NCI-H1417 treated with DMSO at 0.1 percent for 48 hours (cell line): Measurements from ENCODE around the gene RTP5.

Source experiments
- DNase-seq: peaks from one replicate; lab custom pipeline; 2025; lab: John Stamatoyannopoulos, UW

The RTP5 gene

DNA sequence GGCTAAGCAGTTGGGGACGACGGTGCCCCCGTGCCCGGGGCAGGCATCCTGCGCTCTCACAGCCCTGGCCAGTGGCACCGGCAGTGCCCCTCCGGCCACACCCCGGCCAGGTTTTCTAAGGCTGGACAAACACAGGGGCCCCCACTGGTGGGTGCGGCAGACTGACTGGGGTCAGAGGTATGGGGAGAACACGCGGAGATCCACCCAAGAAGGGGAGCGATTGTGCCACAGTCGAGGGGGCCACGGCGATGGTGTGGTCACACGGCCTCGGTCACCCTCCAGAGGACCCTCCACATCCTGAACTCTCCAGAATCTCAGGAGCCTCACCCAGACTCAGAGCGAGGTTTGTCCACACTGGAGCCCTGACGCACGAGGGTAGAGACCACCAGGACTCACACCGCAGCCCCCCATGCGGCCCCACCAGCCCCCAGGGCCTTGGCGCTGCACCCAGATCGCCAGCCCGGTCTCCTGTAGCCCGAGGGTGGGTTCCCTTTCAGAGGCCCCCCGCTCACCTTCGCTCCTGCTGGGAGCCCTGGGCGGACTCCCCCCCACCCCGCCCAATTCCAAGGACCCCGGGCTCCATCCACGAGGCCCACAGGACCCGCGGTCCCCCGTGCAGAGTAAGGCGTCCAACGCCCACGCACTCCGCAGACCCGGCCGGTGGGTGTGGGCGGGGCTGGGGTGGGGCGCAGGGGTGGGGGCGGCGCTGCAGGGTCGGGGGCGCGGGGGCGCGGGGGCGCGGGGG is 26.0 kb upstream of the RTP5 start:
- no peak for DNase-seq

DNA sequence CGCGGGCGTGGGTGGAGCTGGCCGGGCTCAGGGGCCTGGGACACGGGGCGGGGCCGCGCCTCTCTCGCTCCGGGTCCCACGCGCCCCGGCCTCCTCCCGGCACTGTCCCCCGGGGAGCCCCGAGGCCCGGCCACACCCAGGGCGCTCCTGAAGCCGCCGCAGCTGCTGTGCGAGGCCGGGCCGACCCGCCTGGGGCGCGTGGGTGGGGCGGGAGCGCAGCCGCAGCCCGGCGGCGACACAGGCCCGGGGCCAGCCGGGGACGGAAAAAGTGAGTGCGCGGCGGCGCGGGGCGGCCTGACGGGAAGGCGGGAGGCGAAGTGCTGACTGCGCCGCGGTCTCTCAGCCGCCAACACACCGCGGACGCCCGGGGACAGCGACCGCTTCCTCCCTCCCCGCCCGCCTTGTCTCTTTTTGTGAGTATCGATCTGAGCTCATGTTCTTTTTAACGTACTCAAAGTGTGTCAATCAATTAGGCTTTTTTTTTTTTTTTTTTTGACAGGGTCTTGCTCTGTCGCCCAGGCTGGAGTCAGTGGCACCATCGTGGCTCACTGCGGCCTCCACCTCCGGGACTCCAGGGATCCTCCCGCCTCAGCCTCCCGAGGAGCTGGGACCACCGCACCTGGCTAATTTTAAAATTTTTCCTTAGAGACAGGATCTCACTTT is 25.3 kb upstream of the RTP5 start:
- DNase-seq = no peak

DNA sequence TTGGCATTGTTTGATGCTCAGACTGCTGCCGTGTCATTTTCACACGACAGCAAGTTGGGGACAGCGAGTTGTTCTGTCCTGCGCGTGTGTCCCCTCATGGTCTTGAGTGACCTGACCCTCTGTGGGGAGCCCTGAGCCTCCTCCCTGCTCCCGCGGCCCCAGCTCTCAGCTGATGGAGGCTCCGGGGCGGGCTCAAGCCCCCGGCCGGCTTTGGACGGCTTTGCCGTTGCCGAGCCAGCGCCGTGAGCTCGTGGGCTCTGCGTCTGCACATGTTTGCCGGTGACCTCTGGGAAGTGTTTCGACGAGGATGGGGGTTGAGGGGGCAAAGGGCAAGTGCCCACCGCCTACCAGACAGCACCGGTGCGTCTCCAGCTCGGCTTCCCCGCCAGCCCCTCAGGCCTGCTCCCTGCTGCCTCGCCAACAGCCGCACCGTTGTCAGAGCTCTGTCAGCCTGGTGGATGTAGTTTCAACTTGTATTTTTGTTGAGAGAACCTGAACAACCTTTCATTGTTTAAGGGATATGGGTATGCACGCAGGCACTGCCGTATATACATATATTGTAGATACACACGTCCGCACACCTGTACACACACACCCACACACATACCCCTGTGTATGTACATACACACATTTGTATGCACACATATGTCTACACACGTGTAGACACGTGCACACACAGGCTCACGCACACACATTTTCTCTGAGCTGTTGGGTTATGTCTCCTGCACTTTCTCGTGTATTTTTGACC is 24.5 kb upstream of the RTP5 start:
- DNase-seq = no peak

- no peak for DNase-seq
These were observed 23.1 kb upstream of the RTP5 start for GRCh38 chr2:241846406-241846805.

GRCh38 chr2:241848761-241849615 is 20.5 kb upstream of the RTP5 start:
- DNase-seq = no peak

- DNase-seq = no peak
These were observed 19.6 kb upstream of the RTP5 start for GRCh38 chr2:241849616-241850543.

GRCh38 chr2:241850544-241851324 is 18.8 kb upstream of the RTP5 start:
- DNase-seq = no peak

GRCh38 chr2:241851325-241852115 is 18.0 kb upstream of the RTP5 start:
- no peak for DNase-seq

GRCh38 chr2:241852116-241852980 is 17.2 kb upstream of the RTP5 start:
- DNase-seq = no peak

- DNase-seq = no peak
These were observed 16.4 kb upstream of the RTP5 start for GRCh38 chr2:241852981-241853631.

DNA sequence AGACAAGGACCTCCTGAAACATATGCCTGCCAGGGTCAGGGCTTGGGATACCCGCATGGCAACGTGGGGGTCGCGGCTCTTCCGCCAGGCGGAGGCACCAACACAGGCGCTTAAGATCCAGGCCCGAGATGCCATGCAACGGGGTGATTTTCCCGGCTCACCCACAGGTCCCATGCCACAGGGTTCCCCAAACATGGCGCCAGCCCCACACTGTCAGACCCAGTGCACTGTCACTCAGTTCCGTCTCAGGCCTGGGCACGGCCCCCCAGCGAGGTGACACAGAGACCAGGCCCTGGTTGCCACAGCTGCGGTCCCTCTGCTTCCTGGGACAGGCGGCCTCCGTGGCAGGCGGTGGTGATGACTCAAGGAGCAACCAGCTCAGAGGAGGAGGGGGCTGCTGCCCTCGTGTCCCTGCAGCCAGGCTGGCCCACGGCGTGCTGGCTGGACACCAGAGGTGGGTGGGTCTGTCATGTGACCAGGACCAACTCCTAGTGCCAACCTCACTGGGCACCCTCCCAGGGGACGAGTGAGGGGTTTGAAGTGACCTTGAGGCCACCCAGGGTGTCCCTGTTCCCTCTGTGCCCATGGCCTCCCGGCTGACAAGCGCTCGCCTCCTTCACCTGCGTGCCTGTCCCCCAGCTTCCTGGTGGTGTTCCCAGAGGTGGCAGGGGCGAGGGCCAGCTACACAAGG is 15.7 kb upstream of the RTP5 start:
- DNase-seq = no peak

GRCh38 chr2:241854342-241855244 is 14.9 kb upstream of the RTP5 start:
- no peak for DNase-seq

GRCh38 chr2:241855245-241855887 is 14.2 kb upstream of the RTP5 start:
- DNase-seq = no peak

DNA sequence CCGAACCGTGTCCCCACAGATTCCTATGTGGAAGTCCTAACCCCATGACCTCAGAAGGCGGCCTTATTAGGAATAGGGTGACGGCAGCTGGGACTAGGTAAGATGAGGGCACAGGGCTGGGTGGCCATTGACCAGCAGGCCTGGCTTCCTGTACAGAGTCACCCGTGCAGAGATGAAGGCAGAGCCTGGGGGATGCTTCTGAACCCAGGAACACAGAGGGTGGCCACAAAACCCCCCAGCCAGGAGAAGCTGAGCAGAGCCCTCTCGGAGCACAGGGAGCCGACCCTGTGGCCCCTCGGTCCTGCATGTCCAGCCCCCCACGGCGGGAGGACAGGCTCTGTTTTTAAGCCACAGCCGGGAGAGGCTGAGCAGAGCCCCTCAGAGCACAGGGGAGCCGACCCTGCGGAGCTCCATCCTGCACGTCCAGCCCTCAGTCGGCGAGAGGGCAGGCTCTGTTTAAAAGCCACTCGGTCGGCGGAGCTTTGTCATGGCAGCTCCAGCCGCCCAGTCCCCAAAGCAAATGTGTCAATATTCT is 13.6 kb upstream of the RTP5 start:
- DNase-seq = no peak

DNA sequence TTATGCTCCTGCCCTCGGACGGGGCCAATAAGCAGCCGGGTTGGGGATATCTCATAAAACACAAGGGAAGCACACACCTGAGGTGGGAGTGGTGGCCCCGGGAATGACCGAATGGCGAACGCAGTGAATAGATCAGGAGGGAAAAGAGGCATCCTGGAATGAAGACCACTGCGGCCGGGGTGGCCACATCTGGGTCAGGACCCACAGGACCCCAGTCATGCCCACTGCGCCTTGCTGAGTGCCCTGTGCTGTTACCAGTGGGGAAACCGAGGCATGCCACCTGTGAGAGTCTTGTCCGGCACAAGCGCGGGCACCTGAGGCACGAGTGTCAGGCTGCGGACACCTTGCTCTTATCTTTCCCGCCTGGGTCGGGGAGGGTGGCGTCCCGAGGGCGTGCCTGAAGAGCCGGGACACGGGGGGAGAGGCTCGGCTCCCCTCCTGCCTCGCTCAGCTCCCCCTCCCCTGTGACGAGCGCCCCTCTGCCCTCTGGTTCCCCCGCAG is 12.4 kb upstream of the RTP5 start:
- DNase-seq = no peak
